PC-3 (cell line): Measurements from ENCODE around the gene ARAP3. TPM values are rescaled to one million over a fixed set of nuclear protein-coding genes. Genes with fewer than 3 reads are reported as not detected.

ENCODE experiments used
- ATAC-seq: fragments of 200-7000 bp; cut with Tn5 transposase; 2 replicates; pipeline ENCODE4 v1.9.1; 2020; ENCODE audit warnings: mild to moderate bottlenecking, moderate library complexity
- BruUV-seq: library from RNA; stranded (reverse); fragments of 400-500 nt; replicated peaks from 2 replicates; lab custom pipeline; 2021; lab: Mats Ljungman, UMichigan
- CTCF ChIA-PET: fragments of 300-600 bp; sonication (Branson Sonifier 250); formaldehyde crosslinking; loops from one replicate; lab custom pipeline; 2022; ENCODE audit warnings: antibody characterized with exemption; lab: Charles Lee
- POLR2A ChIA-PET: fragments of 300-600 bp; sonication (Branson Sonifier 250); formaldehyde crosslinking; loops from one replicate; lab custom pipeline; 2022; ENCODE audit warnings: antibody characterized with exemption; ENCODE audit not compliant: unreplicated experiment; lab: Charles Lee
- DNase-seq: peaks from one replicate; pipeline ENCODE4 v3.0.0-alpha.2; 2015
- H2AFZ ChIP-seq: fragments of 300-600 bp; sonication (generic); 2 replicates; pipeline ENCODE4 v1.6.0; 2016; ENCODE audit warnings: antibody characterized with exemption, low read length
- H3F3A ChIP-seq: fragments of 300-600 bp; sonication (generic); one replicate; pipeline ENCODE4 v1.6.0; 2017; ENCODE audit warnings: antibody characterized with exemption, low read length, control low read depth, mild to moderate bottlenecking; ENCODE audit not compliant: unreplicated experiment
- H3K27ac ChIP-seq: fragments of 300-600 bp; sonication (generic); 2 replicates; pipeline ENCODE4 v1.5.1; 2016; ENCODE audit warnings: mild to moderate bottlenecking, low read length
- H3K27me3 ChIP-seq: fragments of 300-600 bp; sonication (generic); 2 replicates; pipeline ENCODE4 v1.6.1; 2016; ENCODE audit warnings: low read length, mixed read lengths
- H3K36me3 ChIP-seq: fragments of 300-600 bp; sonication (generic); 2 replicates; pipeline ENCODE4 v1.6.1; 2016; ENCODE audit warnings: low read depth, mixed run types, low read length, mixed read lengths
- H3K4me1 ChIP-seq: fragments of 300-600 bp; sonication (generic); 2 replicates; pipeline ENCODE4 v1.5.1; 2016; ENCODE audit warnings: low read length; ENCODE audit not compliant: insufficient read depth
- H3K4me2 ChIP-seq: fragments of 300-600 bp; sonication (generic); 2 replicates; pipeline ENCODE4 v1.6.0; 2016; ENCODE audit warnings: low read length
- H3K4me3 ChIP-seq: fragments of 300-600 bp; sonication (generic); 2 replicates; pipeline ENCODE4 v1.5.1; 2016; ENCODE audit warnings: mild to moderate bottlenecking, low read length, mixed read lengths
- H3K79me2 ChIP-seq: fragments of 300-600 bp; sonication (generic); 2 replicates; pipeline ENCODE4 v1.6.1; 2017; ENCODE audit warnings: low read length, mixed read lengths
- H3K9ac ChIP-seq: fragments of 300-600 bp; sonication (generic); 2 replicates; pipeline ENCODE4 v1.6.0; 2016; ENCODE audit warnings: mild to moderate bottlenecking, low read length
- H3K9me2 ChIP-seq: fragments of 300-600 bp; sonication (generic); replicated peaks from 2 replicates; pipeline ENCODE4 v1.6.1; 2016; ENCODE audit warnings: mixed run types, low read length, mixed read lengths
- H3K9me3 ChIP-seq: fragments of 300-600 bp; sonication (generic); 2 replicates; pipeline ENCODE4 v1.6.1; 2016; ENCODE audit warnings: low read length, mixed read lengths
- H4K20me1 ChIP-seq: fragments of 300-600 bp; sonication (generic); 2 replicates; pipeline ENCODE4 v1.6.1; 2016; ENCODE audit warnings: low read length, mixed read lengths
- EZH2 ChIP-seq: fragments of 300-600 bp; sonication (generic); IDR thresholded peaks from one replicate; pipeline ENCODE4 v1.6.1; 2017; ENCODE audit warnings: antibody characterized with exemption, mild to moderate bottlenecking, low read length; ENCODE audit not compliant: unreplicated experiment
- EZH2phosphoT487 ChIP-seq: fragments of 300-600 bp; sonication (generic); IDR thresholded peaks from 2 replicates; pipeline ENCODE4 v1.6.1; 2018; ENCODE audit warnings: mild to moderate bottlenecking, antibody characterized with exemption, low read length, borderline replicate concordance
- intact Hi-C: fragments of 100-400 bp; cut with micrococcal nuclease; formaldehyde crosslinking; loops from 2 replicates; pipeline ENCODE4 v1.9.0; 2023
- total RNA-seq: library from RNA; depleted of rRNA; stranded (reverse); fragments of >200 nt; gene quantifications from 2 replicates; pipeline ENCODE4 v1.2.3, GENCODE V29; 2014
- TF ChIP-seq, protein P1 (sequence below): fragments of 300-600 bp; sonication (generic); conservative IDR thresholded peaks from 2 replicates; pipeline ENCODE4 v1.5.1; 2017; ENCODE audit warnings: antibody characterized with exemption, low read depth, mild to moderate bottlenecking, low read length

Gene ARAP3
- total RNA-seq, 1 experiment from 2014 or later = 7.1 TPM

- H3K36me3 ChIP-seq = peaks cover 2% of the 10 kb centered on the region; the same call in 1 of the 2 replicates
- H3K27me3 ChIP-seq = no peaks in the 10 kb centered on the region
- peaks cover 54% of the 10 kb centered on the region for H3K79me2 ChIP-seq
- no peaks in the 10 kb centered on the region for H3F3A ChIP-seq
- peaks cover 17% of the 10 kb centered on the region; the same call in 1 of the 2 replicates for H3K4me1 ChIP-seq
- ATAC-seq (peak; percentile 25), DNase-seq (peak; percentile 76)
- H3K9me3 ChIP-seq = no peaks in the 10 kb centered on the region
- peak overlapping the region; percentile 98 for H3K9ac ChIP-seq
- H4K20me1 ChIP-seq = peaks cover 32% of the 10 kb centered on the region
- TF ChIP-seq, protein P1, sequence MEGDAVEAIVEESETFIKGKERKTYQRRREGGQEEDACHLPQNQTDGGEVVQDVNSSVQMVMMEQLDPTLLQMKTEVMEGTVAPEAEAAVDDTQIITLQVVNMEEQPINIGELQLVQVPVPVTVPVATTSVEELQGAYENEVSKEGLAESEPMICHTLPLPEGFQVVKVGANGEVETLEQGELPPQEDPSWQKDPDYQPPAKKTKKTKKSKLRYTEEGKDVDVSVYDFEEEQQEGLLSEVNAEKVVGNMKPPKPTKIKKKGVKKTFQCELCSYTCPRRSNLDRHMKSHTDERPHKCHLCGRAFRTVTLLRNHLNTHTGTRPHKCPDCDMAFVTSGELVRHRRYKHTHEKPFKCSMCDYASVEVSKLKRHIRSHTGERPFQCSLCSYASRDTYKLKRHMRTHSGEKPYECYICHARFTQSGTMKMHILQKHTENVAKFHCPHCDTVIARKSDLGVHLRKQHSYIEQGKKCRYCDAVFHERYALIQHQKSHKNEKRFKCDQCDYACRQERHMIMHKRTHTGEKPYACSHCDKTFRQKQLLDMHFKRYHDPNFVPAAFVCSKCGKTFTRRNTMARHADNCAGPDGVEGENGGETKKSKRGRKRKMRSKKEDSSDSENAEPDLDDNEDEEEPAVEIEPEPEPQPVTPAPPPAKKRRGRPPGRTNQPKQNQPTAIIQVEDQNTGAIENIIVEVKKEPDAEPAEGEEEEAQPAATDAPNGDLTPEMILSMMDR = no peak
- BruUV-seq = no TSS peak
- ChIA-PET POLR2A (interaction anchor here (0.5 to 0.9 kb wide), 2 partner anchors 18 to 1071 kb away, joined by 3 to 4 read pairs; partner anchors contain the start of genes EIF4EBP3, HDAC3 and RELL2), CTCF (interaction anchor here (0.6 to 2.3 kb wide), 4 partner anchors 14 to 26 kb away, joined by 5 to 96 read pairs (median 12); partner anchors contain the start of genes HDAC3 and RELL2)
- peak overlapping the region; percentile 95 for H3K4me3 ChIP-seq
- H3K9me2 ChIP-seq = no peaks in the 10 kb centered on the region
- peak overlapping the region; percentile 86 for H3K27ac ChIP-seq
- peak overlapping the region; percentile 69; the same call in 1 of the 2 replicates for H2AFZ ChIP-seq
- intact Hi-C loops = loop anchor here (2.0 kb wide), 1 partner anchor 19 kb away; the partner anchor contains the start of genes HDAC3 and RELL2
- peak overlapping the region; percentile 93 for H3K4me2 ChIP-seq
Observed at GRCh38 chr5:141618030-141618803, 63.8 kb downstream of the ARAP3 start.

DNA sequence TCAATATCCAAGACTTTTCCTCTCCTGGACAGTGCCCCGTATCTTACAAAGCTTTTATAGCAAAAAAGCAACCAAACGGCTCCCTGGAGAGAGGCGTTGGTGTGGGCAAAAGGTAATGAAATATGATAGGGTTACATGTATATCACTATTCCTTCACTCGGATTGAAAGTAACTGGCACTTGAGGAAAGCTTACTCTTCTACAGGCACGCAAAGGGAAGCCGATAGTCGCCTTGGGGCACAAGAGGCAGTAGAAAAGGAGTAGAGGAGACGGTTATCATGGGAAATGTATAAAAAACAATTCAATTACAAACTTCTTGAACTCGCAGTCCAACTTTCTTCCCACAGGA is 64.4 kb downstream of the ARAP3 start:
- ChIA-PET POLR2A (no interaction called here), CTCF (interaction anchor here (2.1 kb wide), 1 partner anchor 26 kb away, joined by 16 read pairs; no protein-coding TSS in a partner anchor)
- Histone ChIP-seq H3K9me3 (no peaks in the 10 kb centered on the region), H3K4me3 (peak overlapping the region; percentile 95), H3K4me2 (peak overlapping the region; percentile 93), H3K79me2 (peaks cover 60% of the 10 kb centered on the region), H3K27me3 (no peaks in the 10 kb centered on the region), H3K9me2 (no peaks in the 10 kb centered on the region), H3K27ac (peak overlapping the region; percentile 86), H4K20me1 (peaks cover 36% of the 10 kb centered on the region), H3F3A (no peaks in the 10 kb centered on the region), H2AFZ (no peak overlapping the region), H3K4me1 (peaks cover 17% of the 10 kb centered on the region; the same call in 1 of the 2 replicates), H3K36me3 (no peaks in the 10 kb centered on the region; the same call in 1 of the 2 replicates), H3K9ac (peak overlapping the region; percentile 98)
- TF ChIP-seq EZH2 = no peak
- TF ChIP-seq, protein P1 = no peak
- no peak for TF ChIP-seq EZH2phosphoT487
- ATAC-seq = peak; percentile 9; the same call in 1 of the 2 replicates
- peak; percentile 22 for DNase-seq
- intact Hi-C loops = loop anchor here (2.0 kb wide), 1 partner anchor 19 kb away; the partner anchor contains the start of genes HDAC3 and RELL2
- BruUV-seq = TSS peak; percentile 46
